H9 (cell line): ENCODE measurements around the gene ZNF524. TPM values are rescaled to one million over a fixed set of nuclear protein-coding genes. Genes with fewer than 3 reads are reported as not detected.

Experiments used
- DNase-seq: peaks from one replicate; pipeline ENCODE4 v3.0.0-alpha.2; 2017
- H2AFZ ChIP-seq: one replicate; pipeline ENCODE4 v1.6.1; 2013; ENCODE audit warnings: mild to moderate bottlenecking, low read length, control low read depth, moderate library complexity
- H2AK5ac ChIP-seq: 2 replicates; pipeline ENCODE4 v1.6.1; 2013; ENCODE audit warnings: low read length, control low read depth, mixed read lengths; ENCODE audit not compliant: insufficient read length
- H2BK120ac ChIP-seq: one replicate; pipeline ENCODE4 v1.6.1; 2013; ENCODE audit warnings: low read depth, mild to moderate bottlenecking, low read length, control low read depth, inconsistent platforms; ENCODE audit not compliant: poor library complexity, severe bottlenecking
- H2BK12ac ChIP-seq: 2 replicates; pipeline ENCODE4 v1.6.1; 2013; ENCODE audit warnings: low read length, control low read depth, mixed read lengths, low read depth; ENCODE audit not compliant: insufficient read length
- H2BK15ac ChIP-seq: 2 replicates; pipeline ENCODE4 v1.6.1; 2013; ENCODE audit warnings: low read depth, low read length, control low read depth
- H2BK20ac ChIP-seq: one replicate; pipeline ENCODE4 v1.6.1; 2013; ENCODE audit warnings: low read depth, mild to moderate bottlenecking, low read length, control low read depth, inconsistent platforms; ENCODE audit not compliant: poor library complexity, severe bottlenecking
- H2BK5ac ChIP-seq: 2 replicates; pipeline ENCODE4 v1.6.1; 2013; ENCODE audit warnings: low read length, control low read depth, mixed read lengths; ENCODE audit not compliant: insufficient read length
- H3K14ac ChIP-seq: 2 replicates; pipeline ENCODE4 v1.6.1; 2013; ENCODE audit warnings: low read length, control low read depth; ENCODE audit not compliant: insufficient read depth
- H3K18ac ChIP-seq: 2 replicates; pipeline ENCODE4 v1.6.1; 2013; ENCODE audit warnings: low read depth, mild to moderate bottlenecking, mixed read lengths, low read length, control low read depth; ENCODE audit not compliant: insufficient read length
- H3K23ac ChIP-seq: 2 replicates; pipeline ENCODE4 v1.6.1; 2013; ENCODE audit warnings: low read length, control low read depth, mixed read lengths, low read depth; ENCODE audit not compliant: insufficient read length
- H3K23me2 ChIP-seq: 2 replicates; pipeline ENCODE4 v1.6.1; 2013; ENCODE audit warnings: low read depth, mild to moderate bottlenecking, mixed read lengths, low read length, control low read depth; ENCODE audit not compliant: insufficient read length, poor library complexity, severe bottlenecking
- H3K27ac ChIP-seq: 2 replicates; pipeline ENCODE4 v1.5.1; 2013; ENCODE audit warnings: low read length, control low read depth, mixed read lengths, low read depth; ENCODE audit not compliant: insufficient read length
- H3K27me3 ChIP-seq: 2 replicates; pipeline ENCODE4 v1.6.1; 2013; ENCODE audit warnings: low read length, control low read depth, inconsistent platforms; ENCODE audit not compliant: insufficient read depth
- H3K4ac ChIP-seq: 2 replicates; pipeline ENCODE4 v1.6.1; 2013; ENCODE audit warnings: low read depth, mild to moderate bottlenecking, control low read depth, inconsistent platforms, low read length, moderate library complexity
- H3K4me1 ChIP-seq: 2 replicates; pipeline ENCODE4 v1.6.1; 2013; ENCODE audit warnings: low read length, control low read depth, inconsistent platforms; ENCODE audit not compliant: insufficient read depth
- H3K4me2 ChIP-seq: 2 replicates; pipeline ENCODE4 v1.6.1; 2013; ENCODE audit warnings: low read length, control low read depth, mixed read lengths; ENCODE audit not compliant: insufficient read length, insufficient read depth
- H3K56ac ChIP-seq: 2 replicates; pipeline ENCODE4 v1.6.1; 2013; ENCODE audit warnings: low read depth, mild to moderate bottlenecking, mixed read lengths, low read length, control low read depth; ENCODE audit not compliant: insufficient read length
- H3K79me1 ChIP-seq: 2 replicates; pipeline ENCODE4 v1.6.1; 2013; ENCODE audit warnings: low read depth, mild to moderate bottlenecking, moderate library complexity, low read length, control low read depth, inconsistent platforms; ENCODE audit not compliant: insufficient read depth, poor library complexity, severe bottlenecking
- H3K79me2 ChIP-seq: 2 replicates; pipeline ENCODE4 v1.6.1; 2013; ENCODE audit warnings: low read length, control low read depth, inconsistent platforms; ENCODE audit not compliant: insufficient read depth
- H3K9ac ChIP-seq: 2 replicates; pipeline ENCODE4 v1.6.1; 2013; ENCODE audit warnings: low read length, control low read depth, mixed read lengths; ENCODE audit not compliant: insufficient read length; ENCODE audit errors: extremely low read depth
- H3K9me3 ChIP-seq: one replicate; pipeline ENCODE4 v1.6.1; 2013; ENCODE audit warnings: low read depth, low read length, inconsistent platforms; ENCODE audit not compliant: control insufficient read depth
- H3T11ph ChIP-seq: one replicate; pipeline ENCODE4 v1.6.1; 2013; ENCODE audit warnings: mild to moderate bottlenecking, low read length, control low read depth, inconsistent platforms
- H4K20me1 ChIP-seq: one replicate; pipeline ENCODE4 v1.6.1; 2013; ENCODE audit not compliant: control insufficient read depth, insufficient read length, insufficient read depth
- H4K5ac ChIP-seq: 2 replicates; pipeline ENCODE4 v1.6.1; 2013; ENCODE audit warnings: low read depth, mild to moderate bottlenecking, mixed read lengths, low read length, control low read depth; ENCODE audit not compliant: insufficient read length
- H4K8ac ChIP-seq: replicated peaks from 2 replicates; pipeline ENCODE4 v1.6.1; 2013; ENCODE audit warnings: low read length, control low read depth, mixed read lengths, low read depth; ENCODE audit not compliant: insufficient read length
- H4K91ac ChIP-seq: 2 replicates; pipeline ENCODE4 v1.6.1; 2013; ENCODE audit warnings: low read depth, mild to moderate bottlenecking, moderate library complexity, mixed read lengths, low read length, control low read depth; ENCODE audit not compliant: insufficient read length
- H3K27ac Mint-ChIP-seq, 3 experiments: 2 replicates in 2 of 3; 3 replicates in 1 of 3; pipeline ENCODE4 v1.8.0; 2020 to 2021; ENCODE audit warnings: mixed read lengths in 3 of 3, mild to moderate bottlenecking in 1 of 3, moderate library complexity in 1 of 3
- H3K27me3 Mint-ChIP-seq: 2 replicates; pipeline ENCODE4 v1.8.0; 2021; ENCODE audit warnings: low read depth, mild to moderate bottlenecking, moderate library complexity, mixed read lengths
- H3K36me3 Mint-ChIP-seq, 3 experiments: 2 replicates in 2 of 3; 3 replicates in 1 of 3; pipeline ENCODE4 v1.8.0; 2020 to 2021; ENCODE audit warnings: low read depth in 3 of 3, mixed read lengths in 3 of 3; ENCODE audit not compliant: insufficient read depth in 1 of 3
- H3K4me1 Mint-ChIP-seq, 2 experiments: 2 replicates each; pipeline ENCODE4 v1.8.0; 2020; ENCODE audit warnings: mixed read lengths in 2 of 2
- H3K4me3 Mint-ChIP-seq, 2 experiments: 2 replicates in 1 of 2; 3 replicates in 1 of 2; pipeline ENCODE4 v1.8.0; 2020 to 2021; ENCODE audit warnings: mild to moderate bottlenecking in 2 of 2, mixed read lengths in 2 of 2, moderate library complexity in 1 of 2
- H3K9me3 Mint-ChIP-seq, 2 experiments: 2 replicates in 1 of 2; 3 replicates in 1 of 2; pipeline ENCODE4 v1.8.0; 2020; ENCODE audit warnings: mild to moderate bottlenecking in 2 of 2, mixed read lengths in 2 of 2, moderate library complexity in 1 of 2
- CTCF ChIP-seq: fragments of 200-600 bp; sonication (generic); conservative IDR thresholded peaks from 3 replicates; pipeline ENCODE4 v1.8.0; 2021; ENCODE audit warnings: antibody characterized with exemption, mild to moderate bottlenecking
- whole genome bisulfite sequencing: extraction: QIAGEN DNeasy Blood & Tissue Kit; methylation state at CpG from one replicate; pipeline ENCODE4 v1.1.7; 2013; ENCODE audit warnings: missing lambda C conversion rate, low lambda C conversion rate, mixed read lengths; ENCODE audit not compliant: insufficient read length; ENCODE audit errors: extremely low coverage; 5-methylcytosine and 5-hydroxymethylcytosine counted together
- total RNA-seq: library from RNA; stranded (reverse); gene quantifications from 2 replicates; pipeline ENCODE4 v1.2.1, GENCODE V29; 2021

The ZNF524 gene
- total RNA-seq, 1 experiment from 2014 or later: 3.0 TPM

GRCh38 chr19:55624109-55625003, 24.3 kb downstream of the ZNF524 start, which contains the start of gene ZNF784:
TSS of gene ZNF784 (minus strand) at chr19:55624566. CDS start at chr19:55624561, 5 bp downstream.
- no peak within 1 kb of the TSS for H2AFZ ChIP-seq
- H3K36me3 Mint-ChIP-seq: peaks cover 12 to 23% (median 22%) of the 10 kb centered on the region in 3 experiments; a peak in 6 of 7 replicates
- no peak within 1 kb of the TSS for H4K91ac ChIP-seq
- H2BK12ac ChIP-seq: no peak within 1 kb of the TSS
- no peak within 1 kb of the TSS for H3K27ac ChIP-seq
- no peak within 1 kb of the TSS for H4K5ac ChIP-seq
- peak within 1 kb of the TSS; percentile 100 for H3K18ac ChIP-seq
- no peak within 1 kb of the TSS for H3K56ac ChIP-seq
- TF ChIP-seq CTCF: no peak
- no peak within 1 kb of the TSS for H2AK5ac ChIP-seq
- no peaks in the 10 kb centered on the region for H3K9me3 ChIP-seq
- no peaks in the 10 kb centered on the region for H3K4me1 ChIP-seq
- no peak within 1 kb of the TSS for H2BK5ac ChIP-seq
- no peak within 1 kb of the TSS for H4K8ac ChIP-seq
- H3K79me1 ChIP-seq: no peaks in the 10 kb centered on the region
- peak within 1 kb of the TSS; percentile 85 to 89 for H3K4me3 Mint-ChIP-seq
- H3K23ac ChIP-seq: no peak within 1 kb of the TSS
- peak within 1 kb of the TSS; percentile 27 for H3K4me2 ChIP-seq
- no CpG with 5 or more reads among the region's 56 CpGs for WGBS
- no peaks in the 10 kb centered on the region for H3K23me2 ChIP-seq
- no peaks in the 10 kb centered on the region for H3K27me3 ChIP-seq
- peaks cover 8 to 14% of the 10 kb centered on the region in 2 experiments for H3K4me1 Mint-ChIP-seq
- no peak within 1 kb of the TSS for H2BK15ac ChIP-seq
- H3K4ac ChIP-seq: no peak within 1 kb of the TSS
- no peak within 1 kb of the TSS for H2BK20ac ChIP-seq
- DNase-seq: peak; percentile 95
- H3T11ph ChIP-seq: no peak within 1 kb of the TSS
- peak within 1 kb of the TSS; percentile 98 to 99 (median 98) for H3K27ac Mint-ChIP-seq
- H3K14ac ChIP-seq: peak within 1 kb of the TSS; percentile 98; the same call in 1 of the 2 replicates
- no peak within 1 kb of the TSS for H2BK120ac ChIP-seq
- peak within 1 kb of the TSS; percentile 90 for H3K9ac ChIP-seq
- H3K27me3 Mint-ChIP-seq: peaks cover 2% of the 10 kb centered on the region
- H3K9me3 Mint-ChIP-seq: no peaks in the 10 kb centered on the region; a peak in 1 of 5 replicates
- H4K20me1 ChIP-seq: no peaks in the 10 kb centered on the region
- no peaks in the 10 kb centered on the region for H3K79me2 ChIP-seq
